Uterus (tissue), 4 donors: ENCODE measurements around the gene TUBG2. TPM values are rescaled to one million over a fixed set of nuclear protein-coding genes. Genes with fewer than 3 reads are reported as not detected.
A peak's percentile ranks its signal among the peaks of the same experiment; 100 is the strongest.

Experiments
- DNase-seq, 2 donors: peaks; one replicate each; pipeline ENCODE4 v3.0.0-alpha.2; 2019 to 2020
- H3K27ac ChIP-seq, 2 donors: fragments of 200-600 bp; sonication (generic); 1 replicate in 1 of 2; 2 replicates in 1 of 2; pipeline ENCODE4 v1.5.1; 2016 to 2018
- H3K27me3 ChIP-seq, 2 donors: fragments of 200-600 bp; sonication (generic); one replicate each; pipeline ENCODE4 v1.5.1; 2018 to 2019; ENCODE audit warnings: control low read depth in 1 of 2
- H3K36me3 ChIP-seq, 2 donors: fragments of 200-600 bp; sonication (generic); one replicate each; pipeline ENCODE4 v1.5.1; 2019; ENCODE audit warnings: control low read depth in 1 of 2
- H3K4me1 ChIP-seq, 2 donors: fragments of 200-600 bp; sonication (generic); one replicate each; pipeline ENCODE4 v1.5.1; 2018 to 2019; ENCODE audit warnings: control low read depth in 1 of 2
- H3K4me3 ChIP-seq, 2 donors: fragments of 200-600 bp; sonication (generic); 1 replicate in 1 of 2; 2 replicates in 1 of 2; pipeline ENCODE4 v1.5.1; 2018 to 2019; ENCODE audit warnings: mild to moderate bottlenecking in 1 of 2
- H3K9me3 ChIP-seq, 2 donors: fragments of 200-600 bp; sonication (generic); one replicate each; pipeline ENCODE4 v1.5.1; 2019; ENCODE audit warnings: control low read depth in 1 of 2
- CTCF ChIP-seq, 4 experiments: fragments of 200-600 bp in 2 of 4; fragments of 450-650 bp in 2 of 4; sonication (generic) in 2 of 4; IDR thresholded peaks; one replicate each; pipeline ENCODE4 v1.5.1; 2016 to 2019; ENCODE audit warnings: antibody characterized with exemption in 4 of 4, mild to moderate bottlenecking in 2 of 4, moderate library complexity in 1 of 4
- POLR2A ChIP-seq, 2 donors: fragments of 450-650 bp; IDR thresholded peaks; one replicate each; pipeline ENCODE4 v1.6.1; 2016; ENCODE audit warnings: antibody characterized with exemption in 2 of 2, mild to moderate bottlenecking in 1 of 2, moderate library complexity in 1 of 2
- intact Hi-C: fragments of 100-400 bp; cut with DNase I; formaldehyde crosslinking; loops from one replicate; pipeline ENCODE4 v1.15.1; 2023; ENCODE audit warnings: low total_unique reads
- total RNA-seq, 4 donors: library from RNA; depleted of rRNA in 3 of 4; stranded (reverse); fragments of >200 nt in 3 of 4; gene quantifications; one replicate each; pipeline versions ENCODE4 v1.1.0 to v1.2.4, GENCODE V29; 2014 to 2023
- donor health status: DM: yes; HTN: yes; CAD: no.

The TUBG2 gene
- total RNA-seq, 4 donors from 2014 or later, result 9.7 to 60.7 (median 27.6) TPM

GRCh38 chr17:42673885-42674754, 15.0 kb downstream of the TUBG2 start:
- peak; percentile 82 to 87 for DNase-seq
- Histone ChIP-seq H3K36me3 (no peaks in the 10 kb centered on the region), H3K27ac (peak overlapping the region; percentile 89 to 92), H3K9me3 (no peaks in the 10 kb centered on the region), H3K4me1 (peaks cover 0 to 24% of the 10 kb centered on the region in 2 donors), H3K27me3 (no peaks in the 10 kb centered on the region), H3K4me3 (peak overlapping the region; percentile 88 to 91)
- intact Hi-C loops, result loop anchor here (10.0 kb wide), 1 partner anchor 99 kb away; the partner anchor contains the start of gene PSMC3IP
- TF ChIP-seq CTCF (IDR thresholded peaks at IDR 0.05) (peak; percentile 1 to 60 (median 32)), POLR2A (IDR thresholded peaks at IDR 0.05) (no peak)

GRCh38 chr17:42674755-42675347, 15.8 kb downstream of the TUBG2 start:
- intact Hi-C loops, result loop anchor here (10.0 kb wide), 1 partner anchor 100 kb away; the partner anchor contains the start of gene PSMC3IP
- DNase-seq, result no peak
- no peaks in the 10 kb centered on the region for H3K36me3 ChIP-seq
- H3K4me3 ChIP-seq, result peak overlapping the region; percentile 88 to 91
- H3K27me3 ChIP-seq, result no peaks in the 10 kb centered on the region
- TF ChIP-seq CTCF (IDR thresholded peaks at IDR 0.05) (no peak), POLR2A (IDR thresholded peaks at IDR 0.05) (no peak)
- H3K9me3 ChIP-seq, result no peaks in the 10 kb centered on the region
- peaks cover 3 to 22% of the 10 kb centered on the region in 2 donors for H3K4me1 ChIP-seq
- H3K27ac ChIP-seq, result peak overlapping the region; percentile 89 to 92

GRCh38 chr17:42675348-42675964, 16.4 kb downstream of the TUBG2 start:
- peak overlapping the region; percentile 88 to 91 for H3K4me3 ChIP-seq
- H3K4me1 ChIP-seq, result peaks cover 3 to 22% of the 10 kb centered on the region in 2 donors
- TF ChIP-seq POLR2A (IDR thresholded peaks at IDR 0.05), result no peak
- TF ChIP-seq CTCF (IDR thresholded peaks at IDR 0.05), result no peak
- H3K27me3 ChIP-seq, result no peaks in the 10 kb centered on the region
- no peaks in the 10 kb centered on the region for H3K36me3 ChIP-seq
- DNase-seq, result peak in 1 of 2 donors; percentile 67
- peak overlapping the region; percentile 89 to 92 for H3K27ac ChIP-seq
- no peaks in the 10 kb centered on the region for H3K9me3 ChIP-seq
- intact Hi-C loops, result loop anchor here (10.0 kb wide), 1 partner anchor 101 kb away; the partner anchor contains the start of gene PSMC3IP

- peak; percentile 54 to 69 for DNase-seq
- intact Hi-C loops, result loop anchor here (10.0 kb wide), 1 partner anchor 101 kb away; the partner anchor contains the start of gene PSMC3IP
- TF ChIP-seq POLR2A (IDR thresholded peaks at IDR 0.05) (peak in 1 of 2 donors; percentile 28), CTCF (IDR thresholded peaks at IDR 0.05) (peak in 1 of 4 experiments; percentile 15)
- no peaks in the 10 kb centered on the region for H3K9me3 ChIP-seq
- peaks cover 3 to 22% of the 10 kb centered on the region in 2 donors for H3K4me1 ChIP-seq
- peak overlapping the region; percentile 88 to 91 for H3K4me3 ChIP-seq
- H3K36me3 ChIP-seq, result no peaks in the 10 kb centered on the region
- H3K27me3 ChIP-seq, result no peaks in the 10 kb centered on the region
- H3K27ac ChIP-seq, result peak overlapping the region; percentile 89 to 92
These were observed 16.9 kb downstream of the TUBG2 start for GRCh38 chr17:42675965-42676423.
